GM18502 (cell line): ENCODE results near the gene CABS1.

Source experiments
- ATAC-seq: cut with Tn5 transposase; IDR thresholded peaks from one replicate; pipeline ENCODE4 v1.9.1; 2021; ENCODE audit warnings: mild to moderate bottlenecking; ENCODE audit not compliant: unreplicated experiment, poor library complexity

Gene CABS1

DNA sequence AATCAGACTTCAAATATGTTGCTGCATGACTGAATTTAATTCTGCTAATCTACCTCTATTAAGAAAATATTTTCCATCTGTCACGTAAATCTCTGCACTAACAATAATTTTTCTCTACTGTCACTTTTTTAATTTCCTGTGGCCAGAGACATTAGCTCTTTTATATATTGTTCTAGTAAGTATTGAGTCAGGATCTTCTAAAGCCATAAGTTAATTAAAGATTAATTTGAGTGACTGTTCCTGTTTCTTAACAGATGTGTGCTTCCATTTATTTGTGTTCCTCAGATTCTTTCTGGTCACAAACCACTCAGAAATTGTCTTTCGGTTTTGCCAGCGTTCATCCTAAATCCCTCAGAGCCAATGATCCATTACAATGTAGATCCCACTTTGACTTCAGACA is 45.8 kb downstream of the CABS1 start:
- no peak for ATAC-seq

DNA sequence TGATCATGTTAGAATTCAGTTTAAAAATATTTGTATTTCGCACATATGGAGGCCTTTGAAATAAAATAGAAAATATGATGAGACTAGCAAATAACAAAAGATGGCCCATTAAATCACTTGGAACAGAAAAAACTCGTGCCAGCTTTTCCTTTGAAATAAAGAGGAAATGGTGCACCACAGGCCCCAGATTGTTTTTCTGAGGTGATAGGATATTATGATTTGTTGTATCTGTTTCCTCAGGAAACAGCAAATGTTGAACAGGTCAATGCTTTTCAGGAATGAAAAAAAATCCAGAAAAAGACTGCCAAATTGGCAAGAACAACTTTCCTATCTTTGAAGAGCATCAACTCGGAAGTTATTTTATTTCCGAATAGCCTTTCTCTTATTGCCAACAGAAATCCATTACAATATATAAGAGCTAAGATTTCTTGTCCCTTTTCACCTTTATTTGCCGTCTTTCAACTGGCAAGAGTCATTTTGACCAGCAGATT is 48.0 kb downstream of the CABS1 start, which contains the start of gene SMR3B:
SMR3B (plus strand) TSS at position 441 of the 491 bp plus-strand sequence. CDS start 1,380 bp downstream, outside the sequence.
- no peak for ATAC-seq
